ENCODE results near the gene KNSTRN.
A peak's percentile ranks its signal among the peaks of the same experiment; 100 is the strongest.

Gene KNSTRN

GRCh38 chr15:40436892-40437751 lies 54.6 kb downstream of the KNSTRN start:
- no peak for TF ChIP-seq CTCF (conservative IDR thresholded peaks at IDR 0.05)
- TF ChIP-seq ZFX (IDR thresholded peaks at IDR 0.05): no peak
- H3K27ac ChIP-seq: no peak overlapping the region

GRCh38 chr15:40437752-40438687 lies 55.5 kb downstream of the KNSTRN start:
- no peak overlapping the region for H3K27ac ChIP-seq
- TF ChIP-seq CTCF (conservative IDR thresholded peaks at IDR 0.05) (no peak), ZFX (IDR thresholded peaks at IDR 0.05) (no peak)

- TF ChIP-seq CTCF (conservative IDR thresholded peaks at IDR 0.05): no peak
- no peak for TF ChIP-seq ZFX (IDR thresholded peaks at IDR 0.05)
- no peak overlapping the region for H3K27ac ChIP-seq
Measured at GRCh38 chr15:40438712-40439111, 56.2 kb downstream of the KNSTRN start.

- TF ChIP-seq ZFX (IDR thresholded peaks at IDR 0.05): no peak
- peak overlapping the region; percentile 65 for H3K27ac ChIP-seq
Measured at GRCh38 chr15:40439461-40439959, 57.0 kb downstream of the KNSTRN start.

GRCh38 chr15:40439960-40440742 lies 57.6 kb downstream of the KNSTRN start:
- peak overlapping the region; percentile 65 for H3K27ac ChIP-seq

GRCh38 chr15:40440743-40441564 lies 58.4 kb downstream of the KNSTRN start, which contains the start of gene BAHD1:
Gene BAHD1, plus strand, starts transcription at chr15:40440953. Its CDS starts 17,512 bp downstream, at chr15:40458465.
- TF ChIP-seq ZFX (IDR thresholded peaks at IDR 0.05) (0 out of 2 replicates have a peak, but pooled peaks have one; percentile 9), CTCF (conservative IDR thresholded peaks at IDR 0.05) (no peak; the same call in 1 of the 2 replicates)
- peak within 1 kb of the TSS; percentile 65 for H3K27ac ChIP-seq

More at GRCh38 chr15:40439960-40440742, 57.6 kb downstream of the KNSTRN start:
- no peak for TF ChIP-seq ZFX (IDR thresholded peaks at IDR 0.05)
- TF ChIP-seq CTCF (conservative IDR thresholded peaks at IDR 0.05): no peak
